Measurements from ENCODE around the gene ZNF319. TPM values are rescaled to one million over a fixed set of nuclear protein-coding genes. Genes with fewer than 3 reads are reported as not detected.

The ZNF319 gene
- total and polyA plus RNA-seq, 2 experiments from 2014 or later = 1.7 to 10.0 TPM

GRCh38 chr16:57995721-57996405 is 4.6 kb downstream of the ZNF319 start (continued):
- TF ChIP-seq ZNF462 (CRISPR knock-in tag; IDR thresholded peaks at IDR 0.05) = no peak
- no peak for TF ChIP-seq ZNF114 (CRISPR knock-in tag; IDR thresholded peaks at IDR 0.05)
- TF ChIP-seq POLR2AphosphoS5 (IDR thresholded peaks at IDR 0.05; ENCODE audit: low read depth) = no peak
- TF ChIP-seq EZH2phosphoT487 (IDR thresholded peaks at IDR 0.05; ENCODE audit: unreplicated experiment) = no peak
- no peak for TF ChIP-seq JUNB (IDR thresholded peaks at IDR 0.05; ENCODE audit: unreplicated experiment)

- H3K4me1 ChIP-seq (ENCODE audit: insufficient read depth) = peaks cover 7% of the 10 kb centered on the region
- Mint-ChIP-seq H3K27ac (no peak overlapping the region), H3K27me3 (ENCODE audit: insufficient read depth, low read depth, poor library complexity) (peaks cover 25% of the 10 kb centered on the region), H3K36me3 (ENCODE audit: low read depth) (peaks cover 6% of the 10 kb centered on the region; the same call in 2 of the 3 replicates), H3K4me1 (peaks cover 28% of the 10 kb centered on the region), H3K4me3 (no peak overlapping the region), H3K9me3 (no peaks in the 10 kb centered on the region)
- ATAC-seq (peak; percentile 54), DNase-seq (ENCODE audit: low spot score) (peak; percentile 68)
- no peak overlapping the region for H3K4me3 ChIP-seq
- H4K20me1 ChIP-seq (replicated peaks; ENCODE audit: insufficient read depth) = no peaks in the 10 kb centered on the region
- no peaks in the 10 kb centered on the region for H3K27me3 ChIP-seq (ENCODE audit: insufficient read depth)
- H3K79me2 ChIP-seq (replicated peaks; ENCODE audit: insufficient read depth) = no peaks in the 10 kb centered on the region
- H3K4me2 ChIP-seq = no peak overlapping the region
- TF ChIP-seq JUNB (IDR thresholded peaks at IDR 0.05; ENCODE audit: unreplicated experiment) (no peak), CTCF (conservative IDR thresholded peaks at IDR 0.05; ENCODE audit: low read depth in 2 of 2) (peak; percentile 43 to 60)
- H3K36me3 ChIP-seq (ENCODE audit: insufficient read depth) = no peaks in the 10 kb centered on the region
- H3K27ac ChIP-seq (ENCODE audit: low read depth) = no peak overlapping the region
- peaks cover 5% of the 10 kb centered on the region for H3F3A ChIP-seq (replicated peaks; ENCODE audit: low read depth)
- no peaks in the 10 kb centered on the region for H3K9me2 ChIP-seq (ENCODE audit: insufficient read depth)
- no peak overlapping the region for H2AFZ ChIP-seq
Measured at GRCh38 chr16:57994778-57995177, 5.7 kb downstream of the ZNF319 start.
